ENCODE data around the gene STEAP2.

STEAP2 gene

GRCh38 chr7:90276033-90276728 lies 64.6 kb downstream of the STEAP2 start:
- DNase-seq: no peak
